GM23338 (cell line): ENCODE results near the gene EHD1.

Source experiments
- CREB1 ChIP-seq: fragments of 250-450 bp; sonication (Bioruptor Pico); IDR thresholded peaks from 2 replicates; pipeline ENCODE4 v1.5.0; 2020; ENCODE audit warnings: low read depth, mild to moderate bottlenecking, moderate library complexity
- EZH2 ChIP-seq: fragments of 200-600 bp; sonication (generic); IDR thresholded peaks from one replicate; pipeline ENCODE4 v1.8.0; 2017; ENCODE audit warnings: antibody characterized with exemption, mild to moderate bottlenecking, low read depth; ENCODE audit not compliant: unreplicated experiment
- EZH2phosphoT487 ChIP-seq: fragments of 200-600 bp; sonication (generic); IDR thresholded peaks from one replicate; pipeline ENCODE4 v1.8.1; 2018; ENCODE audit warnings: antibody characterized with exemption; ENCODE audit not compliant: unreplicated experiment
- JUNB ChIP-seq: IDR thresholded peaks from one replicate; pipeline ENCODE4 v1.6.1; 2016; ENCODE audit warnings: antibody characterized with exemption; ENCODE audit not compliant: unreplicated experiment
- POLR2AphosphoS5 ChIP-seq: IDR thresholded peaks from 2 replicates; pipeline ENCODE4 v1.6.1; 2016; ENCODE audit warnings: antibody characterized with exemption, low read depth
- REST ChIP-seq: IDR thresholded peaks from one replicate; pipeline ENCODE4 v1.6.1; 2018; ENCODE audit warnings: antibody characterized with exemption; ENCODE audit not compliant: unreplicated experiment
- STAT1 ChIP-seq: IDR thresholded peaks from one replicate; pipeline ENCODE4 v1.6.1; 2016; ENCODE audit warnings: antibody characterized with exemption; ENCODE audit not compliant: unreplicated experiment
- ZNF114 ChIP-seq: fragments of 250-450 bp; sonication (Bioruptor Pico); IDR thresholded peaks from 2 replicates; pipeline ENCODE4 v1.5.0; 2020; ENCODE audit warnings: mild to moderate bottlenecking, moderate library complexity
- TF ChIP-seq, protein P1 (sequence below), 2 experiments: fragments of 200-600 bp in 1 of 2; sonication (generic) in 1 of 2; conservative IDR thresholded peaks; 2 replicates each; pipeline versions ENCODE4 v1.5.1 to v1.6.1; 2016 to 2017; ENCODE audit warnings: antibody characterized with exemption in 2 of 2, low read depth in 2 of 2, mild to moderate bottlenecking in 2 of 2, moderate library complexity in 1 of 2
- TF ChIP-seq, protein P2 (sequence below): IDR thresholded peaks from 2 replicates; pipeline ENCODE4 v1.6.1; 2016; ENCODE audit warnings: antibody characterized with exemption

- TF ChIP-seq, protein P1, sequence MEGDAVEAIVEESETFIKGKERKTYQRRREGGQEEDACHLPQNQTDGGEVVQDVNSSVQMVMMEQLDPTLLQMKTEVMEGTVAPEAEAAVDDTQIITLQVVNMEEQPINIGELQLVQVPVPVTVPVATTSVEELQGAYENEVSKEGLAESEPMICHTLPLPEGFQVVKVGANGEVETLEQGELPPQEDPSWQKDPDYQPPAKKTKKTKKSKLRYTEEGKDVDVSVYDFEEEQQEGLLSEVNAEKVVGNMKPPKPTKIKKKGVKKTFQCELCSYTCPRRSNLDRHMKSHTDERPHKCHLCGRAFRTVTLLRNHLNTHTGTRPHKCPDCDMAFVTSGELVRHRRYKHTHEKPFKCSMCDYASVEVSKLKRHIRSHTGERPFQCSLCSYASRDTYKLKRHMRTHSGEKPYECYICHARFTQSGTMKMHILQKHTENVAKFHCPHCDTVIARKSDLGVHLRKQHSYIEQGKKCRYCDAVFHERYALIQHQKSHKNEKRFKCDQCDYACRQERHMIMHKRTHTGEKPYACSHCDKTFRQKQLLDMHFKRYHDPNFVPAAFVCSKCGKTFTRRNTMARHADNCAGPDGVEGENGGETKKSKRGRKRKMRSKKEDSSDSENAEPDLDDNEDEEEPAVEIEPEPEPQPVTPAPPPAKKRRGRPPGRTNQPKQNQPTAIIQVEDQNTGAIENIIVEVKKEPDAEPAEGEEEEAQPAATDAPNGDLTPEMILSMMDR (conservative IDR thresholded peaks at IDR 0.05; ENCODE audit: low read depth in 2 of 2): no peak
- TF ChIP-seq CREB1 (CRISPR knock-in tag) (no peak), EZH2 (no peak), POLR2AphosphoS5 (no peak), EZH2phosphoT487 (no peak), JUNB (no peak), REST (no peak), STAT1 (no peak), ZNF114 (CRISPR knock-in tag) (no peak)
- TF ChIP-seq, protein P2, sequence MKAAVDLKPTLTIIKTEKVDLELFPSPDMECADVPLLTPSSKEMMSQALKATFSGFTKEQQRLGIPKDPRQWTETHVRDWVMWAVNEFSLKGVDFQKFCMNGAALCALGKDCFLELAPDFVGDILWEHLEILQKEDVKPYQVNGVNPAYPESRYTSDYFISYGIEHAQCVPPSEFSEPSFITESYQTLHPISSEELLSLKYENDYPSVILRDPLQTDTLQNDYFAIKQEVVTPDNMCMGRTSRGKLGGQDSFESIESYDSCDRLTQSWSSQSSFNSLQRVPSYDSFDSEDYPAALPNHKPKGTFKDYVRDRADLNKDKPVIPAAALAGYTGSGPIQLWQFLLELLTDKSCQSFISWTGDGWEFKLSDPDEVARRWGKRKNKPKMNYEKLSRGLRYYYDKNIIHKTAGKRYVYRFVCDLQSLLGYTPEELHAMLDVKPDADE: no peak
These were observed 9.4 kb downstream of the EHD1 start for GRCh38 chr11:64868904-64869570.
